Endodermal cell (in vitro differentiated cells): ENCODE data around the gene TCF21. TPM values are rescaled to one million over a fixed set of nuclear protein-coding genes. Genes with fewer than 3 reads are reported as not detected.

ENCODE experiments used
- DNase-seq: peaks from one replicate; pipeline ENCODE4 v3.0.0-alpha.2; 2017
- H3K27ac ChIP-seq: 2 replicates; pipeline ENCODE4 v1.5.1; 2013; ENCODE audit warnings: mild to moderate bottlenecking, low read depth, low read length, moderate library complexity
- H3K27me3 ChIP-seq: 2 replicates; pipeline ENCODE4 v1.6.1; 2013; ENCODE audit warnings: mild to moderate bottlenecking, low read length, moderate library complexity; ENCODE audit not compliant: insufficient read depth, control insufficient read depth, poor library complexity, severe bottlenecking
- H3K36me3 ChIP-seq: 2 replicates; pipeline ENCODE4 v1.7.0; 2013; ENCODE audit warnings: mild to moderate bottlenecking, low read length, moderate library complexity; ENCODE audit not compliant: control insufficient read depth, insufficient read depth
- H3K4me1 ChIP-seq: one replicate; pipeline ENCODE4 v1.7.0; 2013; ENCODE audit warnings: low read length; ENCODE audit not compliant: control insufficient read depth, insufficient read depth
- H3K4me3 ChIP-seq: 2 replicates; pipeline ENCODE4 v1.5.1; 2013; ENCODE audit warnings: mild to moderate bottlenecking, low read length, moderate library complexity
- H3K9ac ChIP-seq: 2 replicates; pipeline ENCODE4 v1.6.1; 2013; ENCODE audit warnings: mild to moderate bottlenecking, low read length, moderate library complexity; ENCODE audit not compliant: poor library complexity, severe bottlenecking; ENCODE audit errors: extremely low read depth
- H3K9me3 ChIP-seq: 2 replicates; pipeline ENCODE4 v1.6.1; 2013; ENCODE audit warnings: mild to moderate bottlenecking, low read length, moderate library complexity; ENCODE audit not compliant: control insufficient read depth
- H3K27ac Mint-ChIP-seq: 2 replicates; pipeline ENCODE4 v1.8.0; 2020; ENCODE audit warnings: mixed read lengths
- H3K27me3 Mint-ChIP-seq: 2 replicates; pipeline ENCODE4 v1.8.0; 2021; ENCODE audit warnings: mild to moderate bottlenecking, mixed read lengths; ENCODE audit not compliant: insufficient read depth
- H3K36me3 Mint-ChIP-seq: 2 replicates; pipeline ENCODE4 v1.8.0; 2020; ENCODE audit warnings: low read depth, mixed read lengths
- H3K4me1 Mint-ChIP-seq: 2 replicates; pipeline ENCODE4 v1.8.0; 2020; ENCODE audit warnings: mixed read lengths
- H3K4me3 Mint-ChIP-seq: 2 replicates; pipeline ENCODE4 v1.8.0; 2020; ENCODE audit warnings: mild to moderate bottlenecking, moderate library complexity, mixed read lengths
- H3K9me3 Mint-ChIP-seq: 2 replicates; pipeline ENCODE4 v1.8.0; 2020; ENCODE audit warnings: mild to moderate bottlenecking, mixed read lengths
- WGBS, 2 experiments: methylation state at CpG; one replicate each; pipeline versions ENCODE4 v1.1.5 to v1.1.7; 2013; ENCODE audit warnings: missing lambda C conversion rate in 2 of 2, mixed read lengths in 1 of 2; ENCODE audit not compliant: insufficient coverage in 1 of 2, insufficient read length in 1 of 2; 5-methylcytosine and 5-hydroxymethylcytosine counted together
- total RNA-seq, 2 donors: library from RNA; stranded (reverse); fragmentation: NEBNext Ultra II Directional in 1 of 2; extraction: Animal tissue kit (Norgen Biotek cat#: 25700) in 1 of 2; gene quantifications; 2 replicates in 1 of 2; 3 replicates in 1 of 2; pipeline ENCODE4 v1.2.1, GENCODE V29; 2021
- TF ChIP-seq, protein P1 (sequence below): fragments of 200-600 bp; sonication (generic); conservative IDR thresholded peaks from 2 replicates; pipeline ENCODE4 v1.5.0; 2021; ENCODE audit warnings: antibody characterized with exemption, mild to moderate bottlenecking

Gene TCF21
- total RNA-seq, 2 donors from 2014 or later, result 0.11 TPM; not detected in 1

DNA sequence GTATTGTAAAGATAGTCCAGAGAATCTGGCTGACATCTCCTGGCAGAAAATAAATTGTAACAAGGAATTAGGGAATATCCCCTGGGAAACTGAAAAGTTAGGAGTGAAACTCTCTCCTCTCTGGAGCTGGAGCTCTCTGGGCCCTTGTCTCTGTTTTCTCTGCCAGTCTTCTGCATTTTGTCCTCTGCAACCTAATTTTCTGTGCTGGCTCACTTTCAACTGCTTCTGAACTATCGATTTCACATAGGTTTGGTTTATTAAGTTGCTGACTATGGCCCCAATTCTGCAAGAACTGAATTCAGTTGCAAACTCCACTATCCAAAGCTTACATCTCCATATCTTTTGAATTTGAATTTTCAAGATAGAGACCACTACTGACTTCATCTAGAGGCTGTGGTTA, 9.3 kb downstream of the TCF21 start:
- no peaks in the 10 kb centered on the region for H3K36me3 ChIP-seq
- H3K27ac Mint-ChIP-seq, result no peak overlapping the region
- H3K27me3 ChIP-seq, result peaks cover 85% of the 10 kb centered on the region
- H3K9me3 ChIP-seq, result no peaks in the 10 kb centered on the region
- no peaks in the 10 kb centered on the region for H3K9me3 Mint-ChIP-seq
- no peak overlapping the region for H3K4me3 Mint-ChIP-seq
- no peak overlapping the region for H3K27ac ChIP-seq
- no peaks in the 10 kb centered on the region for H3K36me3 Mint-ChIP-seq
- no peak overlapping the region for H3K9ac ChIP-seq
- TF ChIP-seq, protein P1, sequence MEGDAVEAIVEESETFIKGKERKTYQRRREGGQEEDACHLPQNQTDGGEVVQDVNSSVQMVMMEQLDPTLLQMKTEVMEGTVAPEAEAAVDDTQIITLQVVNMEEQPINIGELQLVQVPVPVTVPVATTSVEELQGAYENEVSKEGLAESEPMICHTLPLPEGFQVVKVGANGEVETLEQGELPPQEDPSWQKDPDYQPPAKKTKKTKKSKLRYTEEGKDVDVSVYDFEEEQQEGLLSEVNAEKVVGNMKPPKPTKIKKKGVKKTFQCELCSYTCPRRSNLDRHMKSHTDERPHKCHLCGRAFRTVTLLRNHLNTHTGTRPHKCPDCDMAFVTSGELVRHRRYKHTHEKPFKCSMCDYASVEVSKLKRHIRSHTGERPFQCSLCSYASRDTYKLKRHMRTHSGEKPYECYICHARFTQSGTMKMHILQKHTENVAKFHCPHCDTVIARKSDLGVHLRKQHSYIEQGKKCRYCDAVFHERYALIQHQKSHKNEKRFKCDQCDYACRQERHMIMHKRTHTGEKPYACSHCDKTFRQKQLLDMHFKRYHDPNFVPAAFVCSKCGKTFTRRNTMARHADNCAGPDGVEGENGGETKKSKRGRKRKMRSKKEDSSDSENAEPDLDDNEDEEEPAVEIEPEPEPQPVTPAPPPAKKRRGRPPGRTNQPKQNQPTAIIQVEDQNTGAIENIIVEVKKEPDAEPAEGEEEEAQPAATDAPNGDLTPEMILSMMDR, result no peak
- H3K4me1 Mint-ChIP-seq, result peaks cover 11% of the 10 kb centered on the region
- no peak for DNase-seq
- H3K4me3 ChIP-seq, result no peak overlapping the region
- peaks cover 64% of the 10 kb centered on the region for H3K27me3 Mint-ChIP-seq
- 89 to 100% methylated on average over 1 of the region's 1 CpG for WGBS, 2 experiments
- H3K4me1 ChIP-seq, result peaks cover 8% of the 10 kb centered on the region

DNA sequence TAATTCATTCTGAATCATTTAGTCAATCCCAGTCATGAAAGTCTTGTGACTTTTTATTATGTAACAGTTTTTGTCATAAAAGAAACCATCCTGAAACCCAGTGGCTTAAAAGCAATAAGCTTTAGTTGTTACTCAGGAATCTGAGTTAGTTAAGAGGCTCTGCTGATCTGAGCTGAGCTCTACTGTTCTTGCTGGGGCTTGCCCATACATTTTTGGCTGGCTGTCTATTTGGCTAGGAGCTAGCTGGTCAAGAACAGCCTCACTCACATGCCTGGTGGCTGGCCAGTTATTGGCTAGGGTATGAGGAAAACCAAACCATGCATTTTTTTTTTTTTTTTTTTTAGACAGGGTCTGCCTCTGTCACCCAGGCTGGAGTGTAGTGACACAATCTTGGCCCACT, 10.6 kb downstream of the TCF21 start:
- no peaks in the 10 kb centered on the region for H3K9me3 ChIP-seq
- H3K27me3 ChIP-seq, result peaks cover 77% of the 10 kb centered on the region
- no peak overlapping the region for H3K9ac ChIP-seq
- peaks cover 8% of the 10 kb centered on the region for H3K4me1 ChIP-seq
- H3K36me3 Mint-ChIP-seq, result no peaks in the 10 kb centered on the region
- TF ChIP-seq, protein P1, result no peak
- H3K4me3 ChIP-seq, result no peak overlapping the region
- no peak for DNase-seq
- H3K27ac Mint-ChIP-seq, result no peak overlapping the region
- peaks cover 11% of the 10 kb centered on the region for H3K4me1 Mint-ChIP-seq
- no peak overlapping the region for H3K27ac ChIP-seq
- H3K9me3 Mint-ChIP-seq, result no peaks in the 10 kb centered on the region
- H3K36me3 ChIP-seq, result no peaks in the 10 kb centered on the region
- peaks cover 59% of the 10 kb centered on the region for H3K27me3 Mint-ChIP-seq
- no peak overlapping the region for H3K4me3 Mint-ChIP-seq

DNA sequence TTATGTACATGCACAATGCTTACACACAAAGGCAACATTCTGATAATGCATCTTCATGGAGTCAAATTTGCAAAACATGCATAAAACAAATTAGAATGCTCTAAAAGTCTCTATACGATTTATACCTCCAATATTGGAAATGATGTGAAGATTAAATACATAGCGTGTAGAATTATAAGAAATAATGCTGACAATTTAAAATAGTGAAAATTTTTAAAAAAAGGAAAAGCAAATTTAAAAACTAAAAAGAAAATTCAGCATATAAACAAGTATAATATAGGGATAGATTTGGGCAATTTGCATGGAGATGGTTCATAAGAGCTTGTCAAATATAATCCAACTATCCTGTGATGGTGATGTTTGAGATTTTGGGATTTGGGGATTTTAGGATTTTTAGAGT, 14.9 kb downstream of the TCF21 start:
- no peaks in the 10 kb centered on the region for H3K4me1 ChIP-seq
- peaks cover 37% of the 10 kb centered on the region for H3K27me3 ChIP-seq
- TF ChIP-seq, protein P1, result no peak
- WGBS, 2 experiments, result 100% methylated on average over 2 of the region's 2 CpGs; no CpG with 5 or more reads in 1 of the 2 experiments
- Mint-ChIP-seq H3K9me3 (no peaks in the 10 kb centered on the region), H3K4me3 (no peak overlapping the region), H3K4me1 (peaks cover 4% of the 10 kb centered on the region), H3K27me3 (peaks cover 29% of the 10 kb centered on the region), H3K27ac (no peak overlapping the region), H3K36me3 (no peaks in the 10 kb centered on the region)
- no peaks in the 10 kb centered on the region for H3K9me3 ChIP-seq
- DNase-seq, result no peak
- no peaks in the 10 kb centered on the region for H3K36me3 ChIP-seq
- H3K4me3 ChIP-seq, result no peak overlapping the region
- no peak overlapping the region for H3K27ac ChIP-seq
- no peak overlapping the region for H3K9ac ChIP-seq
